ENCODE data around the gene TMEFF2. TPM values are rescaled to one million over a fixed set of nuclear protein-coding genes. Genes with fewer than 3 reads are reported as not detected.

The TMEFF2 gene
- total RNA-seq, 2 experiments from 2014 or later = not detected

- Mint-ChIP-seq H3K9me3 (ENCODE audit: low read depth) (no peaks in the 10 kb centered on the region), H3K4me1 (peaks cover 2% of the 10 kb centered on the region), H3K27ac (no peak overlapping the region), H3K4me3 (no peak overlapping the region), H3K36me3 (ENCODE audit: low read depth) (no peaks in the 10 kb centered on the region), H3K27me3 (peaks cover 11% of the 10 kb centered on the region)
- ChIA-PET POLR2A (no interaction called here), CTCF (no interaction called here)
- intact Hi-C loops (cut with DNase I, micrococcal nuclease) = no loop called here
- DNase-seq = no peak
- no peak for ATAC-seq
Observed at GRCh38 chr2:191936882-191937405, 257.8 kb downstream of the TMEFF2 start.

- no peaks in the 10 kb centered on the region for H3K36me3 Mint-ChIP-seq (ENCODE audit: low read depth)
- H3K4me3 Mint-ChIP-seq = no peak overlapping the region
- ATAC-seq (no peak), DNase-seq (no peak)
- ChIA-PET CTCF (interaction anchor here (1.1 kb wide), 1 partner anchor 36 kb away, joined by 3 read pairs; no protein-coding TSS in a partner anchor), POLR2A (no interaction called here)
- peaks cover 8% of the 10 kb centered on the region for H3K27me3 Mint-ChIP-seq
- H3K9me3 Mint-ChIP-seq (ENCODE audit: low read depth) = no peaks in the 10 kb centered on the region
- no peak overlapping the region for H3K27ac Mint-ChIP-seq
- peaks cover 2% of the 10 kb centered on the region for H3K4me1 Mint-ChIP-seq
- intact Hi-C loops (cut with DNase I, micrococcal nuclease) = no loop called here
Observed at GRCh38 chr2:191935247-191935646, 259.5 kb downstream of the TMEFF2 start.

DNA sequence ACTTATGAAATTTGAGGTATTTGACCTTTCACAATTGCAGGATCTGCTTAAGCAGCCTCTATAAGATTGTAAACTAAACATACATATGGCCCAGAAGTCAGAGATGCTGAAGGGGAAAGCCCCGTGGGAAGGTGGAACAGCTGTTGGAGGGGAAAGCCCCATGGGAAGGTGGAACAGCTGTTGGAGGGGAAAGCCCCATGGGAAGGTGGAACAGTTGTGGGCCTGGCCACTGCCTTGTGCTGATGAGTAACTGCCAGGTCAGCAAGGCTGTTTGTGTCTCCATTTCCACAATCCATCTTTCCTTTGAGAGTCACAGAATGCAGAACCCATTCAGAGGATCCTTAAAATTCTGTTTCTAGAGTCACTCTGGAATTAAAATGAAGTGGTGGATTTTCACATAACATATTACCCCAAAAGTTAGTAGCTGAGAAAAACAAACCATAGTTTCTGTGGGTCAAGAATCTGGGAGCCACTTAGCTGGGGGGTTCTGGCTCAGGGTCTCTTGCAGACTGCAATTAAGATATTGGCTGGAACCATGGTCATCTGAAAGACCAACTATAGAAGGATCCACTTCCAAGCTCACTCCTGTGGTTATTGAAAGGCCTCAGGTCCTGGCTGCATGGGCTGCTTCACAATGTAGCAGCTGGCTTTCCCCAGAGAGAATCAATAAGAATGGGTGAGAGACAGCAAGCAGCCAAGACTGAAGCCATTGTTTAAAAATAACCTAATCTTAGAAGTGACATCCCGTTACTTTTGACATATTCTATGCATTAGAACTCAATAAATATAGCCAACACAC lies 261.2 kb downstream of the TMEFF2 start:
- intact Hi-C loops (cut with DNase I, micrococcal nuclease) = no loop called here
- DNase-seq (peak; percentile 57), ATAC-seq (peak; percentile 61)
- no peaks in the 10 kb centered on the region for H3K36me3 Mint-ChIP-seq (ENCODE audit: low read depth)
- ChIA-PET CTCF (interaction anchor here (0.8 to 1.5 kb wide), 2 partner anchors 9 to 367 kb away, joined by 3 to 5 read pairs; no protein-coding TSS in a partner anchor), POLR2A (no interaction called here)
- H3K9me3 Mint-ChIP-seq (ENCODE audit: low read depth) = no peaks in the 10 kb centered on the region
- H3K27me3 Mint-ChIP-seq = peaks cover 6% of the 10 kb centered on the region
- no peak overlapping the region for H3K4me3 Mint-ChIP-seq
- H3K4me1 Mint-ChIP-seq = peaks cover 2% of the 10 kb centered on the region
- no peak overlapping the region for H3K27ac Mint-ChIP-seq

DNA sequence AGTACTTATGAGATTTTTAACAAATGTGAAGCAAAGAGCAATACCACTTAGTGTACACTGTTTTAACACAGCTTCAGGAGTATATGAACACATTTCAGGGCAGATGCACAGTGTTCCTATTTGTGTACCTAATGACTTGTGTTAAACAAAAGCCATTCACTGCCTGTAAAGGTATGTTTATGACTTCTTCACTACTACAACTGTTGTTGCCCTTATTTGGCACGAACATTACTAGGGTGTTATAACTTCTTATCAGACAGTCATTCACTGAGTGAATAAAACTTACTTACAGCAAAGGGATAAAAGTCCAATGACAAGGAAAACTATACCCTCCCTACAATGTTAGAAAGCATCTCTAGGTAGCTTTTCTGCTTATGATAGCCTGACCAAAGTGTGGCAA lies 262.4 kb downstream of the TMEFF2 start:
- ChIA-PET CTCF (interaction anchor here (0.8 to 1.5 kb wide), 2 partner anchors 11 to 25 kb away, joined by 3 to 5 read pairs; no protein-coding TSS in a partner anchor), POLR2A (interaction anchor here (0.7 kb wide), 1 partner anchor 9 kb away, joined by 3 read pairs; no protein-coding TSS in a partner anchor)
- DNase-seq = no peak
- ATAC-seq = no peak
- Mint-ChIP-seq H3K27ac (no peak overlapping the region), H3K4me1 (peaks cover 2% of the 10 kb centered on the region), H3K27me3 (peaks cover 12% of the 10 kb centered on the region), H3K36me3 (ENCODE audit: low read depth) (no peaks in the 10 kb centered on the region), H3K4me3 (no peak overlapping the region), H3K9me3 (ENCODE audit: low read depth) (no peaks in the 10 kb centered on the region)
- intact Hi-C loops (cut with DNase I, micrococcal nuclease) = no loop called here

- H3K9me3 Mint-ChIP-seq (ENCODE audit: low read depth) = no peaks in the 10 kb centered on the region
- POLR2A ChIA-PET = no interaction called here
- intact Hi-C loops (cut with DNase I, micrococcal nuclease) = no loop called here
- no peak overlapping the region for H3K27ac Mint-ChIP-seq
- H3K4me1 Mint-ChIP-seq = peaks cover 2% of the 10 kb centered on the region
- H3K27me3 Mint-ChIP-seq = peaks cover 10% of the 10 kb centered on the region
- DNase-seq = no peak
- no peak for ATAC-seq
- CTCF ChIA-PET = interaction anchor here (0.6 kb wide), 1 partner anchor 128 kb away, joined by 3 read pairs; no protein-coding TSS in a partner anchor
- no peak overlapping the region for H3K4me3 Mint-ChIP-seq
- no peaks in the 10 kb centered on the region for H3K36me3 Mint-ChIP-seq (ENCODE audit: low read depth)
Observed at GRCh38 chr2:191931329-191931728, 263.4 kb downstream of the TMEFF2 start.

DNA sequence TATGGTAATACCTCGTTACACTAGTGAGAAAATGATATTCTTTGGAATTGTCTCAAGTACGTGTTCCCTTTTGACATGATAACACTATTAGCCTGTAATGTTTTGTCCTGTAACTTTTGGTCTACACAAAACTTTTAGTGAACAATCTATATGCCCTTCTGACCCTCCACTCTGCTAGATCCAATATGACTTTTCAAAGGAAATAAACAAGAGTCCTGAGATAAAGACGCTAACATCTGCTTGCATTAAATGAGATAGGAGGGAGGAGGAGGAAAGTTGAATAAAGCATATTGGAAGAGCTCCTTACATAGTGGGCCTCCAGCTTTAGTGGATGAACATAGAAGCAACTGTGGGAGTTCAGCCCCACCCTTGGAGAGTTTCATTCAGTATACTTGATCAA lies 264.5 kb downstream of the TMEFF2 start:
- Mint-ChIP-seq H3K4me1 (peaks cover 2% of the 10 kb centered on the region), H3K9me3 (ENCODE audit: low read depth) (no peaks in the 10 kb centered on the region), H3K36me3 (ENCODE audit: low read depth) (no peaks in the 10 kb centered on the region), H3K4me3 (no peak overlapping the region), H3K27me3 (peaks cover 10% of the 10 kb centered on the region), H3K27ac (no peak overlapping the region)
- intact Hi-C loops (cut with DNase I, micrococcal nuclease) = no loop called here
- ChIA-PET CTCF (no interaction called here), POLR2A (no interaction called here)
- ATAC-seq = no peak
- no peak for DNase-seq

DNA sequence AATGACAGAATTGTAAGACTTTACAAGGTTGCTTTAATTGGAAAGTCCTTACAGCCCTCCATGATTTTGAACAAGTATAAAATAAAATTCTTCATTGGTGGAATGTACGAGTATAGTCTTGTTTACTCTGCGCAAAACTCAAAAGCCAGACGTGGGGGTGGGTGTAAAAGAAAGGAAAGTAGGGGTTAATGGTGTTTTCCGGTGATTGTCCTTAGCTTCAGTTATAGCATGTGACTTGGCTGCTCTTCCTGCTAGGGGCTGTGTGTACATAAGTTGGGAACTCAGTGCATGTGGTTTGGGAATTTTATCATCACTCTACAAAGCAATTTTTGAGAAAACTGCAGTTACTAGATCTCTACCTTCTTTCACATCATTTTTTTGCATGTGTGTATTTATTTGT lies 265.4 kb downstream of the TMEFF2 start:
- peaks cover 2% of the 10 kb centered on the region for H3K4me1 Mint-ChIP-seq
- ATAC-seq (no peak), DNase-seq (no peak)
- no peaks in the 10 kb centered on the region for H3K9me3 Mint-ChIP-seq (ENCODE audit: low read depth)
- no peak overlapping the region for H3K4me3 Mint-ChIP-seq
- peaks cover 8% of the 10 kb centered on the region for H3K27me3 Mint-ChIP-seq
- intact Hi-C loops (cut with DNase I, micrococcal nuclease) = no loop called here
- no peaks in the 10 kb centered on the region for H3K36me3 Mint-ChIP-seq (ENCODE audit: low read depth)
- no peak overlapping the region for H3K27ac Mint-ChIP-seq
- CTCF ChIA-PET = no interaction called here
- POLR2A ChIA-PET = no interaction called here

DNA sequence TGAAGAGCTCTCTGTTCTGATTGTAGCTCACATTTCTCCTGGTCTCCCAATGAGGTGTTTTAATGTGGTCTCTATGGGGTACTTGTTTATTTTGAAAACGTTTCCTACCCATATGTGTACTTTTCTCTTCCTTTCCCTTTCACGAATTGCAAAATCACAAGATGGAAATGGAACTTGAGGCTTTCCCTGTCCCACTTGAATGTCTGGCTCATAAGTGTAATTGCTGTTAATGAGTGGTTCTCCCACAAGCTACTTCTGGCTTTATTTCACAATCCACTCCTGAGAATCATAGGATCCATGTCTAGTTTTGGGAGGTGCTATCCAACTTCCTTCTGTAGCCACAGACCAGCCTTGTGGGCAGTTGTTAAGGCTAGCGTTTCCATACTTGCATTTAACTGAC lies 266.7 kb downstream of the TMEFF2 start:
- no peak overlapping the region for H3K4me3 Mint-ChIP-seq
- ChIA-PET POLR2A (no interaction called here), CTCF (no interaction called here)
- no peaks in the 10 kb centered on the region for H3K9me3 Mint-ChIP-seq (ENCODE audit: low read depth)
- intact Hi-C loops (cut with DNase I, micrococcal nuclease) = no loop called here
- no peaks in the 10 kb centered on the region for H3K36me3 Mint-ChIP-seq (ENCODE audit: low read depth)
- H3K4me1 Mint-ChIP-seq = no peaks in the 10 kb centered on the region
- ATAC-seq = no peak
- H3K27me3 Mint-ChIP-seq = peaks cover 10% of the 10 kb centered on the region
- H3K27ac Mint-ChIP-seq = no peak overlapping the region
- DNase-seq = no peak

GRCh38 chr2:191927319-191927867 lies 267.3 kb downstream of the TMEFF2 start:
- Mint-ChIP-seq H3K27ac (no peak overlapping the region), H3K4me1 (no peaks in the 10 kb centered on the region), H3K4me3 (no peak overlapping the region), H3K36me3 (ENCODE audit: low read depth) (no peaks in the 10 kb centered on the region), H3K27me3 (peaks cover 10% of the 10 kb centered on the region), H3K9me3 (ENCODE audit: low read depth) (no peaks in the 10 kb centered on the region)
- POLR2A ChIA-PET = no interaction called here
- no peak for ATAC-seq
- DNase-seq = no peak
- CTCF ChIA-PET = no interaction called here
- intact Hi-C loops (cut with DNase I, micrococcal nuclease) = no loop called here

GRCh38 chr2:191926671-191927070 lies 268.1 kb downstream of the TMEFF2 start:
- no peak for DNase-seq
- intact Hi-C loops (cut with DNase I, micrococcal nuclease) = no loop called here
- peaks cover 10% of the 10 kb centered on the region for H3K27me3 Mint-ChIP-seq
- CTCF ChIA-PET = no interaction called here
- H3K27ac Mint-ChIP-seq = no peak overlapping the region
- no peaks in the 10 kb centered on the region for H3K9me3 Mint-ChIP-seq (ENCODE audit: low read depth)
- H3K36me3 Mint-ChIP-seq (ENCODE audit: low read depth) = no peaks in the 10 kb centered on the region
- H3K4me3 Mint-ChIP-seq = no peak overlapping the region
- POLR2A ChIA-PET = no interaction called here
- H3K4me1 Mint-ChIP-seq = no peaks in the 10 kb centered on the region
- ATAC-seq = no peak

DNA sequence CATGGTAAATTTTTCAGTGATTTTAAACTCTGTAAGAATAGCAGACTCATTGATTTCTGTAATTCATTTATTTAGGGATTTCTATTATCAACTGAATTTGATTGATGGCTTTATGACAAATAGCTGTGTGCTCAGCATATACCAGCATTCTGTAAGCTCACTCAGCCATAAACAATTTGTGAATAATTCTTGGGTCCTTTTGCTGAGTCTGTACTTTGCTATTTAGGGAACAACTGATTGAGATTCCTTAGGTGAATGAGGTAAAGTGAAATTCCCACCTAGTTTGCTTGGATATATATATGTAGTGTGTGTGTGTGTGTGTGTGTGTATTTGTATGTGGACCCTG lies 271.1 kb downstream of the TMEFF2 start:
- no peak for DNase-seq
- ChIA-PET CTCF (interaction anchor here (1.1 kb wide), 1 partner anchor 17 kb away, joined by 3 read pairs; no protein-coding TSS in a partner anchor), POLR2A (interaction anchor here (0.6 kb wide), 1 partner anchor 9 kb away, joined by 3 read pairs; no protein-coding TSS in a partner anchor)
- peaks cover 10% of the 10 kb centered on the region for H3K27me3 Mint-ChIP-seq
- intact Hi-C loops (cut with DNase I, micrococcal nuclease) = no loop called here
- H3K4me3 Mint-ChIP-seq = no peak overlapping the region
- H3K36me3 Mint-ChIP-seq (ENCODE audit: low read depth) = no peaks in the 10 kb centered on the region
- no peaks in the 10 kb centered on the region for H3K9me3 Mint-ChIP-seq (ENCODE audit: low read depth)
- no peak for ATAC-seq
- no peaks in the 10 kb centered on the region for H3K4me1 Mint-ChIP-seq
- no peak overlapping the region for H3K27ac Mint-ChIP-seq
